ENCODE measurements around the gene ELL2. TPM values are rescaled to one million over a fixed set of nuclear protein-coding genes. Genes with fewer than 3 reads are reported as not detected.

ELL2 gene
- polyA plus RNA-seq, 1 donor from 2014 or later, result 1.4 TPM

DNA sequence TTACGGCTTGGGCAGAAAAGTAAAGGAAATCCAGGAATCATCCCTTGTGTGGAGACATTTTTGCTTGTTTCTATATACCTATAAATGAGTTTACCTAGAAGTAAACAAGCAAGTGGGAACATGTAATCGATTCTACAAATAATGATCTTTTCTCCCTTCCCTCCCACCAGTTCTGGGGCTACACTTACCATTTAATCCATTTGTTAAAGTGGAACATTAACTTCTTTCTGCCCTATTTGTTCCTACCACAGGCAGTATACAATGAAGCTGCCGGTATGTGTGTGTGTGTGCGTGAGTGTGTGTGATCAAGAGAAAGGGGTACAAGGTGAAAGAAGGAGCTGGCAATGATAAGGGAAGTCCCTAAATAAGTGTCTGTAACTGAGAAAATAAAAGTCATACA lies 26.4 kb upstream of the ELL2 start:
- H3K27ac ChIP-seq (ENCODE audit: low read length), result no peak overlapping the region
- no peak overlapping the region for H3K9ac ChIP-seq (ENCODE audit: low read length)
- no peak overlapping the region for H3K4me3 ChIP-seq (ENCODE audit: low read length)
- H2AFZ ChIP-seq (ENCODE audit: low read depth, low read length), result no peak overlapping the region
- H3K9me2 ChIP-seq (ENCODE audit: insufficient read depth, low read length), result no peaks in the 10 kb centered on the region
- no peaks in the 10 kb centered on the region for H3F3A ChIP-seq (ENCODE audit: insufficient read depth, low read length, poor library complexity, severe bottlenecking)
- no peaks in the 10 kb centered on the region for H3K79me2 ChIP-seq (replicated peaks; ENCODE audit: insufficient read depth, low read length)
- no peaks in the 10 kb centered on the region for H3K36me3 ChIP-seq (ENCODE audit: insufficient read depth, low read length)
- H3K27me3 ChIP-seq (ENCODE audit: insufficient read depth, low read depth, low read length), result no peaks in the 10 kb centered on the region
- TF ChIP-seq REST (IDR thresholded peaks at IDR 0.05; ENCODE audit: borderline replicate concordance), result no peak
- no peak for TF ChIP-seq POLR2AphosphoS5 (IDR thresholded peaks at IDR 0.05)
- TF ChIP-seq SMC3 (conservative IDR thresholded peaks at IDR 0.05; ENCODE audit: poor library complexity), result no peak
- no peak for TF ChIP-seq EP300 (conservative IDR thresholded peaks at IDR 0.05; ENCODE audit: poor library complexity, severe bottlenecking)
- no peak for TF ChIP-seq EZH2 (IDR thresholded peaks at IDR 0.05; ENCODE audit: borderline replicate concordance, insufficient read depth, low read length, poor library complexity, severe bottlenecking)
- TF ChIP-seq TAF1 (IDR thresholded peaks at IDR 0.05; ENCODE audit: low read depth), result no peak
- TF ChIP-seq, protein P1, sequence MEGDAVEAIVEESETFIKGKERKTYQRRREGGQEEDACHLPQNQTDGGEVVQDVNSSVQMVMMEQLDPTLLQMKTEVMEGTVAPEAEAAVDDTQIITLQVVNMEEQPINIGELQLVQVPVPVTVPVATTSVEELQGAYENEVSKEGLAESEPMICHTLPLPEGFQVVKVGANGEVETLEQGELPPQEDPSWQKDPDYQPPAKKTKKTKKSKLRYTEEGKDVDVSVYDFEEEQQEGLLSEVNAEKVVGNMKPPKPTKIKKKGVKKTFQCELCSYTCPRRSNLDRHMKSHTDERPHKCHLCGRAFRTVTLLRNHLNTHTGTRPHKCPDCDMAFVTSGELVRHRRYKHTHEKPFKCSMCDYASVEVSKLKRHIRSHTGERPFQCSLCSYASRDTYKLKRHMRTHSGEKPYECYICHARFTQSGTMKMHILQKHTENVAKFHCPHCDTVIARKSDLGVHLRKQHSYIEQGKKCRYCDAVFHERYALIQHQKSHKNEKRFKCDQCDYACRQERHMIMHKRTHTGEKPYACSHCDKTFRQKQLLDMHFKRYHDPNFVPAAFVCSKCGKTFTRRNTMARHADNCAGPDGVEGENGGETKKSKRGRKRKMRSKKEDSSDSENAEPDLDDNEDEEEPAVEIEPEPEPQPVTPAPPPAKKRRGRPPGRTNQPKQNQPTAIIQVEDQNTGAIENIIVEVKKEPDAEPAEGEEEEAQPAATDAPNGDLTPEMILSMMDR (IDR thresholded peaks at IDR 0.05; ENCODE audit: poor library complexity, severe bottlenecking), result no peak
- TF ChIP-seq MXI1 (conservative IDR thresholded peaks at IDR 0.05; ENCODE audit: poor library complexity, severe bottlenecking), result no peak
- no peak for TF ChIP-seq RAD21 (conservative IDR thresholded peaks at IDR 0.05)
- no peak overlapping the region for H3K4me2 ChIP-seq (ENCODE audit: low read length)
- no peaks in the 10 kb centered on the region for H3K9me3 ChIP-seq (ENCODE audit: low read length)
- H4K20me1 ChIP-seq (ENCODE audit: insufficient read depth), result no peaks in the 10 kb centered on the region

- no peak overlapping the region for H2AFZ ChIP-seq (ENCODE audit: low read depth, low read length)
- TF ChIP-seq POLR2AphosphoS5 (IDR thresholded peaks at IDR 0.05) (no peak), MXI1 (conservative IDR thresholded peaks at IDR 0.05; ENCODE audit: poor library complexity, severe bottlenecking) (no peak), RAD21 (conservative IDR thresholded peaks at IDR 0.05) (no peak), EP300 (conservative IDR thresholded peaks at IDR 0.05; ENCODE audit: poor library complexity, severe bottlenecking) (no peak)
- no peak overlapping the region for H3K9ac ChIP-seq (ENCODE audit: low read length)
- H3K27me3 ChIP-seq (ENCODE audit: insufficient read depth, low read depth, low read length), result no peaks in the 10 kb centered on the region
- H3K9me2 ChIP-seq (ENCODE audit: insufficient read depth, low read length), result no peaks in the 10 kb centered on the region
- no peaks in the 10 kb centered on the region for H3K9me3 ChIP-seq (ENCODE audit: low read length)
- H3F3A ChIP-seq (ENCODE audit: insufficient read depth, low read length, poor library complexity, severe bottlenecking), result no peaks in the 10 kb centered on the region
- no peaks in the 10 kb centered on the region for H3K36me3 ChIP-seq (ENCODE audit: insufficient read depth, low read length)
- H4K20me1 ChIP-seq (ENCODE audit: insufficient read depth), result no peaks in the 10 kb centered on the region
- no peak overlapping the region for H3K4me3 ChIP-seq (ENCODE audit: low read length)
- no peak overlapping the region for H3K27ac ChIP-seq (ENCODE audit: low read length)
- H3K79me2 ChIP-seq (replicated peaks; ENCODE audit: insufficient read depth, low read length), result no peaks in the 10 kb centered on the region
- no peak overlapping the region for H3K4me2 ChIP-seq (ENCODE audit: low read length)
Measured at GRCh38 chr5:95986937-95987520, 25.4 kb upstream of the ELL2 start.

All from neural cell (in vitro differentiated cells).